ENCODE results near the gene PDE11A. TPM values are rescaled to one million over a fixed set of nuclear protein-coding genes. Genes with fewer than 3 reads are reported as not detected.

PDE11A gene
- total RNA-seq, 2 experiments from 2014 or later = not detected

DNA sequence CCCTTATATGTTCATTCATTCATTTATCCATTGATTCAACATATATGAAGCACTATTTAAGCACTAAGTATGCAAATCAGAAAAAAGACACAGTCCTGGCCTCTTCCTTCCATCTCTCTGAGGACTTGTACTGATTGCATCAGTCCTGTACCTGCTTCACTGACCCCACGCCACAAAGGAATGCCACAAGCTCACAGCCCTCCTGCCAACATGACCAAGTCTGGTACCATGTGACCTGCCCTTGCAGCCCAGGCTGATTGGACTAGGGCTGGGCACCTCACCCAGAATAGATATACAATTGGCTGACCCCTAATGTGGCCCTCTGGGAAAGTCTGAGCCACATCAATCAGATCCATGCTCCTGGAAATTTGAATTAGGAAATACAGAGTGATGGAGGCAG is 483.4 kb downstream of the PDE11A start:
- CTCF ChIA-PET = no interaction called here

DNA sequence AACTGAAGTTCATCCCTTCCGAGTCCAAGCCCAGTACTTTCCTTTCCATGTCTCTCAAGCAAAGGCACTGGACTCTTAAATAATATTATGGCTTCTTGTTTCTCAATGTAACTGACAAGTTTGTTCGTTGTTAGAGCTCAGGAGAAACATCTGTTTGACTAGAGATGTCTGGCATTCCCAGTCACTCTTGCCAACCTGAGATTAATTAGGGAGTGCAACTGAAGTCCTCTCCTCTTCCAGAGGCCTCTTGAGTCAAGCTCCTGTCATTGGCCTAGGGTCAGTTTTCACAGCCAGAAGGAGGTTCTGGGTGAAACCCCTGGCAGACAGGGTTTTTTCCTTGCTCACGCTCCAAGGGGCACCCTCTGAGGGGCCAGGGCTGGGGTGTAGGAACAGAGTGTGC is 483.9 kb downstream of the PDE11A start:
- intact Hi-C loops (cut with micrococcal nuclease) = no loop called here
- DNase-seq = no peak
- Mint-ChIP-seq H3K27ac (no peak overlapping the region), H3K4me3 (no peak overlapping the region), H3K36me3 (no peaks in the 10 kb centered on the region), H3K4me1 (ENCODE audit: low read depth) (no peaks in the 10 kb centered on the region), H3K9me3 (no peaks in the 10 kb centered on the region), H3K27me3 (peaks cover 5% of the 10 kb centered on the region)
- CTCF ChIA-PET = interaction anchor here (1.2 kb wide), 1 partner anchor 16 kb away, joined by 5 read pairs; no protein-coding TSS in a partner anchor
- POLR2A ChIA-PET = no interaction called here

More for the DNA sequence above, 483.4 kb downstream of the PDE11A start:
- no peaks in the 10 kb centered on the region for H3K36me3 Mint-ChIP-seq
- DNase-seq = no peak
- H3K27me3 Mint-ChIP-seq = peaks cover 5% of the 10 kb centered on the region
- H3K4me1 Mint-ChIP-seq (ENCODE audit: low read depth) = no peaks in the 10 kb centered on the region
- no peaks in the 10 kb centered on the region for H3K9me3 Mint-ChIP-seq
- no peak overlapping the region for H3K27ac Mint-ChIP-seq
- POLR2A ChIA-PET = no interaction called here
- intact Hi-C loops (cut with micrococcal nuclease) = no loop called here
- no peak overlapping the region for H3K4me3 Mint-ChIP-seq

DNA sequence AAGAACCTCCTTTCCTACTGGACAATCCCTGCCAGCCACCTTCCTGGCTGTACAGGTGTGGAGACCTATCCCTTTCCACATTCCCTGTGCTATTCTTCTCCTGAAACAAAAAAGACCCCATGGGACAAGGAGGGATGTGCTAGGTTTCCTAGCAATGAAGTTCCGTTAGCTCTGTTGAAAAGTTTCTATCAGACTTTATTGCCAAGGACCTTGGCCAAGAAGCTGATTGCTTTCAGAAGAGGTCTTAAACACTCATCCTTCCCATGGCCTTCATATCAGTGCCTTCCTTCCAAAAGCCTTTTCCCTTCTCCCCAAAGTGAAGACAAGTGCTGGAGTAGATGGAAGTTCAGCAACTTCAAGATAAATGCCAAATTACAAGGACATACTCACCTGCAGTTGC is 485.2 kb downstream of the PDE11A start:
- Mint-ChIP-seq H3K27ac (no peak overlapping the region), H3K36me3 (no peaks in the 10 kb centered on the region), H3K4me1 (ENCODE audit: low read depth) (no peaks in the 10 kb centered on the region), H3K9me3 (no peaks in the 10 kb centered on the region), H3K27me3 (peaks cover 5% of the 10 kb centered on the region), H3K4me3 (no peak overlapping the region)
- CTCF ChIA-PET = no interaction called here
- POLR2A ChIA-PET = no interaction called here
- no peak for DNase-seq
- intact Hi-C loops (cut with micrococcal nuclease) = no loop called here

DNA sequence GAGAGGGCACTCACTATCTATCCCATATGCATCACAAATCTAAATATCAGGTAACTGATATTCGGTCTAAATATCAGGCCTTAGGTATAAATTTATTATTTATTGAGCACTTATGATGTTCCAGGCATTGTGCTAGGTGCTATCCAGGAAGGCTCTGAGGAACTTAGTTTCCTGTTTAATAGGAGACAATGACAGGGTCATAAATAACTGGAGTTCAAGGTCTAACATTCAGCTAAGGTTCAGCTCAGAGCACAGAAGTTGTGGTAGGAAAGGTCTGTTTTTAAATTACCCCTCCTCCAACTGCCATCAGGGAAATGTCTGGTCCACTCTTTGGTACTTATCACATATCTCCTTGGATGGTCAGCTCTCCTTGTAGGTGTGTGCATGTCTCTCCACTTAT is 486.4 kb downstream of the PDE11A start:
- H3K27ac Mint-ChIP-seq = no peak overlapping the region
- intact Hi-C loops (cut with micrococcal nuclease) = no loop called here

DNA sequence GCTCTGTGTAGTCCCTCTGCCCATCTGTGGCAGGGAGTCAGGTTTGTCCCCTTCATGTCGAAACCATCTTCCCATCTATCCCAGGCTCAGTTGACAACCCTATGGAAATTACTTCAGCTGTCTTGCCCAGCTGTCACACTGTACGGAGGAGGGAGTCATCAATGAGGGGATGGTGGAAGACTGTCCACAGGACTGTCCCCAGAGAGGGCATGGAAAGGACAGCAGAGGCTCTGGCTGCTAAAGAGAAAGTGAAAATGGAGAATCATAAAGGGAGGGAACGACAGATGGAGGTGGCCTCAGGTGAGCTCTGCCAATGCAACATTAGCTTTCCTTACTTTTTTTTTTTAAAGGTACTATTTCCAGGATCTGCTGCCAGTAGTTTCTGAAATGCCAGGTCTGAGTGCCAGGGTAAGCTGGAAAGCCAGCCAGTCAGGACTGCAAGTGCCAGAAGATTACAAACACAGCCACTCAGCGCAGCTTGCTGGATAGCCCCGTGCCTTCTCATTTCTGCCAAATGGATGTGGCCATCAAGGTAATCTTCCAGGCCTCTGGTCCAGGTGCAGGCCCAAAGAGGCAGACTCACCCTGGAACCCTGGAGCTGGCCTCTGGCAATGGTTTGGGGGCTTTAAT is 487.2 kb downstream of the PDE11A start:
- Mint-ChIP-seq H3K4me3 (no peak overlapping the region), H3K27ac (no peak overlapping the region), H3K4me1 (ENCODE audit: low read depth) (no peaks in the 10 kb centered on the region), H3K9me3 (no peaks in the 10 kb centered on the region), H3K27me3 (no peaks in the 10 kb centered on the region), H3K36me3 (no peaks in the 10 kb centered on the region)
- POLR2A ChIA-PET = no interaction called here
- intact Hi-C loops (cut with micrococcal nuclease) = no loop called here
- CTCF ChIA-PET = no interaction called here
- DNase-seq = no peak

More for the DNA sequence above, 486.4 kb downstream of the PDE11A start:
- H3K9me3 Mint-ChIP-seq = no peaks in the 10 kb centered on the region
- no peaks in the 10 kb centered on the region for H3K4me1 Mint-ChIP-seq (ENCODE audit: low read depth)
- peaks cover 1% of the 10 kb centered on the region for H3K27me3 Mint-ChIP-seq
- DNase-seq = no peak
- no peaks in the 10 kb centered on the region for H3K36me3 Mint-ChIP-seq
- POLR2A ChIA-PET = no interaction called here
- CTCF ChIA-PET = interaction anchor here (0.7 kb wide), 1 partner anchor 251 kb away, joined by 3 read pairs; no protein-coding TSS in a partner anchor
- no peak overlapping the region for H3K4me3 Mint-ChIP-seq

- Mint-ChIP-seq H3K4me3 (no peak overlapping the region), H3K9me3 (no peaks in the 10 kb centered on the region), H3K27me3 (no peaks in the 10 kb centered on the region), H3K27ac (no peak overlapping the region), H3K36me3 (no peaks in the 10 kb centered on the region), H3K4me1 (ENCODE audit: low read depth) (no peaks in the 10 kb centered on the region)
- POLR2A ChIA-PET = no interaction called here
- CTCF ChIA-PET = interaction anchor here (1.7 kb wide), 1 partner anchor 249 kb away, joined by 5 read pairs; no protein-coding TSS in a partner anchor
- intact Hi-C loops (cut with micrococcal nuclease) = no loop called here
- DNase-seq = no peak
These were observed 488.4 kb downstream of the PDE11A start for GRCh38 chr2:177584030-177584692.

GRCh38 chr2:177582000-177582399 is 490.6 kb downstream of the PDE11A start:
- no peaks in the 10 kb centered on the region for H3K9me3 Mint-ChIP-seq
- H3K27ac Mint-ChIP-seq = no peak overlapping the region
- ChIA-PET POLR2A (no interaction called here), CTCF (no interaction called here)
- no peak for DNase-seq
- H3K4me3 Mint-ChIP-seq = no peak overlapping the region
- intact Hi-C loops (cut with micrococcal nuclease) = no loop called here
- no peaks in the 10 kb centered on the region for H3K4me1 Mint-ChIP-seq (ENCODE audit: low read depth)
- no peaks in the 10 kb centered on the region for H3K36me3 Mint-ChIP-seq
- H3K27me3 Mint-ChIP-seq = no peaks in the 10 kb centered on the region

DNA sequence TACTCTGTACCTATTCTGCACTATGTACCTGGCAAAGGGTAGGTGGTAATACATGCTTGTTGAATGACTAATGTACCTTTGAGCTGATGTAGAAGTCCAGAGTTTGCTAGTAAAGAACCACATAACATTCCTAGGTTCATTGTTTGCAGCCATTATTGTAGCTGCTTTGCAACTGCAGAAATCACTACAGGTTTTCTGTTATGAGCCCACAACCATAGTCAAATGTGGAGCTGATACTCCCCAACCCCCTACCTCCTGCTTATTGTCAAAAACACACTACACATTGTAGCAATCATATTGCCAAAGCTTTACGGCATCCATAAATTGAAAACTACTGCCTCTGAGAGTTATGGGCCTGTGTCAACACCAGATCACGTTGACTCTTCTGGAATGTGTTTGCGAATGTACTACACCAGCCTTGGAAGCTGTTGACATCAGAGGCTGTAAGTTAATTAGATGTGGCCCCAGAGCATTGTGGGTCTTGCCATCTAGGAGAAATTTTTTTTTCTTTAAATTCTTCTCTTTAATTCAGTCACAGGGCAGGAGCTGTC is 493.0 kb downstream of the PDE11A start:
- no peaks in the 10 kb centered on the region for H3K27me3 Mint-ChIP-seq
- no peaks in the 10 kb centered on the region for H3K9me3 Mint-ChIP-seq
- H3K4me1 Mint-ChIP-seq (ENCODE audit: low read depth) = no peaks in the 10 kb centered on the region
- no peak for DNase-seq
- ChIA-PET CTCF (no interaction called here), POLR2A (no interaction called here)
- intact Hi-C loops (cut with micrococcal nuclease) = no loop called here
- H3K36me3 Mint-ChIP-seq = no peaks in the 10 kb centered on the region
- no peak overlapping the region for H3K4me3 Mint-ChIP-seq
- no peak overlapping the region for H3K27ac Mint-ChIP-seq

- intact Hi-C loops (cut with micrococcal nuclease) = no loop called here
- ChIA-PET POLR2A (no interaction called here), CTCF (no interaction called here)
- Mint-ChIP-seq H3K36me3 (no peaks in the 10 kb centered on the region), H3K27ac (no peak overlapping the region), H3K9me3 (no peaks in the 10 kb centered on the region), H3K27me3 (no peaks in the 10 kb centered on the region), H3K4me3 (no peak overlapping the region), H3K4me1 (ENCODE audit: low read depth) (no peaks in the 10 kb centered on the region)
- DNase-seq = no peak
These were observed 494.1 kb downstream of the PDE11A start for GRCh38 chr2:177578454-177578853.

- H3K4me3 Mint-ChIP-seq = no peak overlapping the region
- H3K36me3 Mint-ChIP-seq = no peaks in the 10 kb centered on the region
- no peak overlapping the region for H3K27ac Mint-ChIP-seq
- H3K4me1 Mint-ChIP-seq (ENCODE audit: low read depth) = no peaks in the 10 kb centered on the region
- CTCF ChIA-PET = no interaction called here
- DNase-seq = no peak
- no peaks in the 10 kb centered on the region for H3K9me3 Mint-ChIP-seq
- intact Hi-C loops (cut with micrococcal nuclease) = no loop called here
- no peaks in the 10 kb centered on the region for H3K27me3 Mint-ChIP-seq
- POLR2A ChIA-PET = no interaction called here
These were observed 495.5 kb downstream of the PDE11A start for GRCh38 chr2:177577075-177577474.

GRCh38 chr2:177575358-177575757 is 497.2 kb downstream of the PDE11A start:
- Mint-ChIP-seq H3K4me1 (ENCODE audit: low read depth) (no peaks in the 10 kb centered on the region), H3K4me3 (no peak overlapping the region), H3K27ac (no peak overlapping the region), H3K9me3 (no peaks in the 10 kb centered on the region), H3K27me3 (peaks cover 3% of the 10 kb centered on the region), H3K36me3 (no peaks in the 10 kb centered on the region)
- intact Hi-C loops (cut with micrococcal nuclease) = no loop called here
- CTCF ChIA-PET = no interaction called here
- POLR2A ChIA-PET = interaction anchor here (0.7 kb wide), 1 partner anchor 87 kb away, joined by 3 read pairs; no protein-coding TSS in a partner anchor
- no peak for DNase-seq

GRCh38 chr2:177574356-177574755 is 498.2 kb downstream of the PDE11A start:
- ChIA-PET POLR2A (no interaction called here), CTCF (no interaction called here)
- H3K4me1 Mint-ChIP-seq (ENCODE audit: low read depth) = no peaks in the 10 kb centered on the region
- H3K9me3 Mint-ChIP-seq = no peaks in the 10 kb centered on the region
- H3K27me3 Mint-ChIP-seq = peaks cover 3% of the 10 kb centered on the region
- no peaks in the 10 kb centered on the region for H3K36me3 Mint-ChIP-seq
- intact Hi-C loops (cut with micrococcal nuclease) = no loop called here
- DNase-seq = no peak
- H3K27ac Mint-ChIP-seq = no peak overlapping the region
- H3K4me3 Mint-ChIP-seq = no peak overlapping the region
